Airway epithelial cell (primary cell): ENCODE results near the gene LILRB2. TPM values are rescaled to one million over a fixed set of nuclear protein-coding genes. Genes with fewer than 3 reads are reported as not detected.

Experiments used
- total RNA-seq: library from RNA; depleted of rRNA; stranded (reverse); fragments of >200 nt; gene quantifications from 2 replicates; pipeline ENCODE4 v1.2.3, GENCODE V29; 2015

LILRB2 gene
- total RNA-seq, result not detected in 2 replicates

GRCh38 chr19:54281007-54281728, at the start of gene LILRB2:
Gene LILRB2 (minus strand): TSS chr19:54281110. CDS start chr19:54280496, 614 bp downstream.

GRCh38 chr19:54312436-54313377, 31.8 kb upstream of the LILRB2 start, which contains the start of gene LILRA5:
Gene LILRA5 (minus strand): TSS chr19:54313166. CDS start chr19:54313019, 147 bp downstream.

DNA sequence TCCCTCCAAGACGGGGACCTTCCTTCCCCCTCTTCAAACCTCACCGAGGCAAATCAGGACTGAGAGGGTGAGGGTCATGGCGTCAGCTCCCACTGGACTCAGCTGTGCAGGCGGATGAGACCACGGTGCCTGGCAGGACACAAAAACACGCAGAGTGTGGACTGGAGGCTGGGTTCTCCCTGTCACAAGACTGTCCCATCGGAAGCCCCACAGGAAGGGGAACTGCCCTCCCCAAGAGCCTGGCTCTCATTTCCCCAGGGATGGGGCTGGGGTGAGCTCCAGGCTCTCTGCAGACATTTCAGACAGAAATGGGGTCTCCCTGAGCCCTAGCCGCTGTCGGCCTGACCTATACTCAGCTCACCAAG, 23.8 kb downstream of the LILRB2 start, which contains the start of gene LILRB5:
Gene LILRB5 (minus strand): TSS at position 158 of the 365 bp plus-strand sequence. CDS start 80 bp downstream, at position 78.

DNA sequence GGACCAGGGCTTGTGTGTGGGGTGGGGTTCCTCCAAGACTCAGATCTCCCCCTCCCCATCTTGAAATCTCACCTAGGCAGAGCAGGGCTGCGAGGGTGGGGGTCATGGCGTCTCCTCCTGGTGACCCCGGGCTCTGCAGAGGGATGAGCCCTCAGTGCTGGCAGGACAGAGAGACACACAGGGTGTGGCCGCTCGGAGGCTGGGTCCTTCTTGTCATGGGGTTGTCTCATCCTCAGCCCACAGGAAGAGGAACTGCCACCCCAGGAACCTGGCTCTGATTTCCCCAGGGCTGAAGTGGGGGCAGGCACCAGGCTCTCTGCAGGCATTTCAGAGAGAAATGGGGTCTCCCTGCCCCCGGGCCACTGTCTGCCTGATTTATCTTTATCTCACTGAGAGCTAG, 38.3 kb downstream of the LILRB2 start, which contains the start of gene LILRA6:
Gene LILRA6 (minus strand): TSS at position 145 of the 400 bp plus-strand sequence.

Other genes with a start within 250 kb of the LILRB2 start
- not detected in 2 replicates for gene VSTM1, start 217.2 kb downstream of the LILRB2 start, total RNA-seq
- not detected in 2 replicates for gene TARM1, start 199.7 kb downstream of the LILRB2 start, total RNA-seq
- gene OSCAR, start 180.3 kb downstream of the LILRB2 start, total RNA-seq, result 0.19 and 0.21 TPM in 2 replicates
- gene NDUFA3, start 178.3 kb downstream of the LILRB2 start, total RNA-seq, result 26.7 and 43.4 TPM in 2 replicates
- 13.3 and 14.4 TPM in 2 replicates for gene TFPT, start 165.5 kb downstream of the LILRB2 start, total RNA-seq
- gene PRPF31, start 165.4 kb downstream of the LILRB2 start, total RNA-seq, result 61.1 and 69.6 TPM in 2 replicates
- 11.8 and 21.2 TPM in 2 replicates for gene CNOT3, start 143.3 kb downstream of the LILRB2 start, total RNA-seq
- gene LENG1, start 121.4 kb downstream of the LILRB2 start, total RNA-seq, result 5.9 and 9.0 TPM in 2 replicates
- 12.6 and 12.8 TPM in 2 replicates for gene TMC4, start 108.0 kb downstream of the LILRB2 start, total RNA-seq
- 119 and 133 TPM in 2 replicates for gene MBOAT7, start 91.5 kb downstream of the LILRB2 start, total RNA-seq
- 160 and 172 TPM in 2 replicates for gene TSEN34, start 89.8 kb downstream of the LILRB2 start, total RNA-seq
- 2,280 and 2,710 TPM in 2 replicates for gene RPS9, start 80.3 kb downstream of the LILRB2 start, total RNA-seq
- not detected in 2 replicates for gene LILRB3, start 58.1 kb downstream of the LILRB2 start, total RNA-seq
- gene LILRA6, start 38.3 kb downstream of the LILRB2 start, total RNA-seq, result not detected in 2 replicates
- gene LILRB5, start 23.8 kb downstream of the LILRB2 start, total RNA-seq, result not detected in 2 replicates
- not detected in 2 replicates for gene LILRA5, start 32.1 kb upstream of the LILRB2 start, total RNA-seq
- not detected in 2 replicates for gene LILRA4, start 58.1 kb upstream of the LILRB2 start, total RNA-seq
- not detected in 2 replicates for gene LAIR1, start 83.8 kb upstream of the LILRB2 start, total RNA-seq
- 0.63 and 0.88 TPM in 2 replicates for gene TTYH1, start 134.4 kb upstream of the LILRB2 start, total RNA-seq
- gene LENG8, start 168.1 kb upstream of the LILRB2 start, total RNA-seq, result 19.4 and 28.4 TPM in 2 replicates
- gene LENG9, start 182.7 kb upstream of the LILRB2 start, total RNA-seq, result 9.7 and 12.4 TPM in 2 replicates
- gene CDC42EP5, start 192.2 kb upstream of the LILRB2 start, total RNA-seq, result 35.1 and 37.1 TPM in 2 replicates
- not detected in 2 replicates for gene LAIR2, start 221.7 kb upstream of the LILRB2 start, total RNA-seq